PC-3 (cell line): Measurements from ENCODE around the gene TBXAS1. TPM values are rescaled to one million over a fixed set of nuclear protein-coding genes. Genes with fewer than 3 reads are reported as not detected.

Source experiments
- ATAC-seq: fragments of 200-7000 bp; cut with Tn5 transposase; 2 replicates; pipeline ENCODE4 v1.9.1; 2020; ENCODE audit warnings: mild to moderate bottlenecking, moderate library complexity
- BruUV-seq: library from RNA; stranded (reverse); fragments of 400-500 nt; replicated peaks from 2 replicates; lab custom pipeline; 2021; lab: Mats Ljungman, UMichigan
- CTCF ChIA-PET: fragments of 300-600 bp; sonication (Branson Sonifier 250); formaldehyde crosslinking; loops from one replicate; lab custom pipeline; 2022; ENCODE audit warnings: antibody characterized with exemption; lab: Charles Lee
- POLR2A ChIA-PET: fragments of 300-600 bp; sonication (Branson Sonifier 250); formaldehyde crosslinking; loops from one replicate; lab custom pipeline; 2022; ENCODE audit warnings: antibody characterized with exemption; ENCODE audit not compliant: unreplicated experiment; lab: Charles Lee
- DNase-seq: peaks from one replicate; pipeline ENCODE4 v3.0.0-alpha.2; 2015
- H2AFZ ChIP-seq: fragments of 300-600 bp; sonication (generic); 2 replicates; pipeline ENCODE4 v1.6.0; 2016; ENCODE audit warnings: antibody characterized with exemption, low read length
- H3F3A ChIP-seq: fragments of 300-600 bp; sonication (generic); one replicate; pipeline ENCODE4 v1.6.0; 2017; ENCODE audit warnings: antibody characterized with exemption, low read length, control low read depth, mild to moderate bottlenecking; ENCODE audit not compliant: unreplicated experiment
- H3K27ac ChIP-seq: fragments of 300-600 bp; sonication (generic); 2 replicates; pipeline ENCODE4 v1.5.1; 2016; ENCODE audit warnings: mild to moderate bottlenecking, low read length
- H3K27me3 ChIP-seq: fragments of 300-600 bp; sonication (generic); 2 replicates; pipeline ENCODE4 v1.6.1; 2016; ENCODE audit warnings: low read length, mixed read lengths
- H3K36me3 ChIP-seq: fragments of 300-600 bp; sonication (generic); 2 replicates; pipeline ENCODE4 v1.6.1; 2016; ENCODE audit warnings: low read depth, mixed run types, low read length, mixed read lengths
- H3K4me1 ChIP-seq: fragments of 300-600 bp; sonication (generic); 2 replicates; pipeline ENCODE4 v1.5.1; 2016; ENCODE audit warnings: low read length; ENCODE audit not compliant: insufficient read depth
- H3K4me2 ChIP-seq: fragments of 300-600 bp; sonication (generic); 2 replicates; pipeline ENCODE4 v1.6.0; 2016; ENCODE audit warnings: low read length
- H3K4me3 ChIP-seq: fragments of 300-600 bp; sonication (generic); 2 replicates; pipeline ENCODE4 v1.5.1; 2016; ENCODE audit warnings: mild to moderate bottlenecking, low read length, mixed read lengths
- H3K79me2 ChIP-seq: fragments of 300-600 bp; sonication (generic); 2 replicates; pipeline ENCODE4 v1.6.1; 2017; ENCODE audit warnings: low read length, mixed read lengths
- H3K9ac ChIP-seq: fragments of 300-600 bp; sonication (generic); 2 replicates; pipeline ENCODE4 v1.6.0; 2016; ENCODE audit warnings: mild to moderate bottlenecking, low read length
- H3K9me2 ChIP-seq: fragments of 300-600 bp; sonication (generic); replicated peaks from 2 replicates; pipeline ENCODE4 v1.6.1; 2016; ENCODE audit warnings: mixed run types, low read length, mixed read lengths
- H3K9me3 ChIP-seq: fragments of 300-600 bp; sonication (generic); 2 replicates; pipeline ENCODE4 v1.6.1; 2016; ENCODE audit warnings: low read length, mixed read lengths
- H4K20me1 ChIP-seq: fragments of 300-600 bp; sonication (generic); 2 replicates; pipeline ENCODE4 v1.6.1; 2016; ENCODE audit warnings: low read length, mixed read lengths
- EZH2 ChIP-seq: fragments of 300-600 bp; sonication (generic); IDR thresholded peaks from one replicate; pipeline ENCODE4 v1.6.1; 2017; ENCODE audit warnings: antibody characterized with exemption, mild to moderate bottlenecking, low read length; ENCODE audit not compliant: unreplicated experiment
- EZH2phosphoT487 ChIP-seq: fragments of 300-600 bp; sonication (generic); IDR thresholded peaks from 2 replicates; pipeline ENCODE4 v1.6.1; 2018; ENCODE audit warnings: mild to moderate bottlenecking, antibody characterized with exemption, low read length, borderline replicate concordance
- intact Hi-C: fragments of 100-400 bp; cut with micrococcal nuclease; formaldehyde crosslinking; loops from 2 replicates; pipeline ENCODE4 v1.9.0; 2023
- total RNA-seq: library from RNA; depleted of rRNA; stranded (reverse); fragments of >200 nt; gene quantifications from 2 replicates; pipeline ENCODE4 v1.2.3, GENCODE V29; 2014
- TF ChIP-seq, protein P1 (sequence below): fragments of 300-600 bp; sonication (generic); conservative IDR thresholded peaks from 2 replicates; pipeline ENCODE4 v1.5.1; 2017; ENCODE audit warnings: antibody characterized with exemption, low read depth, mild to moderate bottlenecking, low read length

The TBXAS1 gene
- total RNA-seq, 1 experiment from 2014 or later = 21.8 TPM

DNA sequence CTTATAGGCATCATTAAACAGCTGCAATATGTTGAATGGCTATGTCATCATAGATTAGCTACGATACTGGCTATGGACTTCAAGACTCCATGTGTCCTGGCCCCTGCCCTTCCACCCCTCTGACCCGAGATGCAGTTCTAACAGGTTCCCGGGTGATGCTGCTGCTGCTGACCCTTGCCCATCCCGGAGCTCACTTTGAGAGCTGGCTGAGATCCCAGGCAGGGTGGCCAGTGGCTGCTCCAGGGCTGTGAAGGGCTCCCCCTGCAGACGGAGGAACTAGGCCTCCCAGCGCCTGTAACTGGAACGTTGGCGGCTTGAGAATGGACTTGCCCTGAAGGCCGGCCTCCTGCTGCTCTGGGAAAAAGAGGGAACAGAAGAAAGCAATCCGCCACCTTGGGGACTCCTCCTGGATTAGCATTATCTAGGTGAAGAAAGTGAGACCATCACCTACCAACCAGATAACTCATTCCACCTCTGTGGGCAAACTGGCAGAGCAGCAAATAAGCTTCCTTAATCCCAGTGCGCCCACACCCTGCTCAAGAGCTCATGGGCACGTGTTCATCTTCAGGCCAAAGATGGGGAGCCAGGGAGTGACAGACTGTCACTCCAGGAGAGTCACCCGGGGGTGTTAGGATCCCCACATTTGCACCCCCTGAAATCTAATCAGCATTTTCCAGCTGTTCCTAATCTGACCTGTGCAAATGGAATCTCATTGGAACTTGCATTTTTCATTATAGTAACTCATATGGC is 176.9 kb downstream of the TBXAS1 start:
- no peak overlapping the region for H3K4me2 ChIP-seq
- ChIA-PET POLR2A (interaction anchor here (0.6 kb wide), 1 partner anchor 60 kb away, joined by 6 read pairs; no protein-coding TSS in a partner anchor), CTCF (interaction anchor here (0.6 to 1.7 kb wide), 4 partner anchors 90 to 506 kb away, joined by 3 to 6 read pairs (median 5); no protein-coding TSS in a partner anchor)
- no peaks in the 10 kb centered on the region for H3K79me2 ChIP-seq
- H3K36me3 ChIP-seq = no peaks in the 10 kb centered on the region
- no peaks in the 10 kb centered on the region for H3K9me3 ChIP-seq
- H2AFZ ChIP-seq = no peak overlapping the region
- H3K27ac ChIP-seq = no peak overlapping the region
- BruUV-seq = no TSS peak
- H3F3A ChIP-seq = no peaks in the 10 kb centered on the region
- DNase-seq (peak; percentile 23), ATAC-seq (no peak; the same call in 1 of the 2 replicates)
- no peak for TF ChIP-seq EZH2
- TF ChIP-seq, protein P1, sequence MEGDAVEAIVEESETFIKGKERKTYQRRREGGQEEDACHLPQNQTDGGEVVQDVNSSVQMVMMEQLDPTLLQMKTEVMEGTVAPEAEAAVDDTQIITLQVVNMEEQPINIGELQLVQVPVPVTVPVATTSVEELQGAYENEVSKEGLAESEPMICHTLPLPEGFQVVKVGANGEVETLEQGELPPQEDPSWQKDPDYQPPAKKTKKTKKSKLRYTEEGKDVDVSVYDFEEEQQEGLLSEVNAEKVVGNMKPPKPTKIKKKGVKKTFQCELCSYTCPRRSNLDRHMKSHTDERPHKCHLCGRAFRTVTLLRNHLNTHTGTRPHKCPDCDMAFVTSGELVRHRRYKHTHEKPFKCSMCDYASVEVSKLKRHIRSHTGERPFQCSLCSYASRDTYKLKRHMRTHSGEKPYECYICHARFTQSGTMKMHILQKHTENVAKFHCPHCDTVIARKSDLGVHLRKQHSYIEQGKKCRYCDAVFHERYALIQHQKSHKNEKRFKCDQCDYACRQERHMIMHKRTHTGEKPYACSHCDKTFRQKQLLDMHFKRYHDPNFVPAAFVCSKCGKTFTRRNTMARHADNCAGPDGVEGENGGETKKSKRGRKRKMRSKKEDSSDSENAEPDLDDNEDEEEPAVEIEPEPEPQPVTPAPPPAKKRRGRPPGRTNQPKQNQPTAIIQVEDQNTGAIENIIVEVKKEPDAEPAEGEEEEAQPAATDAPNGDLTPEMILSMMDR = peak; percentile 49
- H3K9me2 ChIP-seq = no peaks in the 10 kb centered on the region
- no peaks in the 10 kb centered on the region for H4K20me1 ChIP-seq
- intact Hi-C loops = loop anchor here (2.0 to 10.0 kb wide), 2 partner anchors 53 to 571 kb away; no protein-coding TSS in a partner anchor
- H3K4me3 ChIP-seq = no peak overlapping the region
- H3K9ac ChIP-seq = no peak overlapping the region
- H3K27me3 ChIP-seq = no peaks in the 10 kb centered on the region
- no peaks in the 10 kb centered on the region for H3K4me1 ChIP-seq

DNA sequence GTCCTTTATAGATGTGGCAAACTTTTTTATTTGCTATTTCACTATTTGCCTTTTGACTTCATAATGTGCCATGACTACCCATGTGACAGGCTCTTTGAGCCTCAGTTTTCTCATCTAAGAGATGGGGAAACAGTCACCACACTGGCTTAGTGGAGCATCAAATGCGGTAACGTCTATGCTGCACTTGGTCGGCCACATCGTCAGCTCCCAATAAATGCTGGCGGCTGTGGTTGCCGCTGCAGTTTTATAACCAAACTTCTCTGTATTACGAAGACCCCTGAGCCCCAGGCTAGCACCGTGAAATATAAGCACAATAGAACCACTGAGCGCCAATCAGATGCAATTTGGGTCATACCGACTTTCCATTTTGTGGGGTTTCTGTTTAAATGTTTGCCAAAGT is 177.5 kb downstream of the TBXAS1 start:
- TF ChIP-seq, protein P1 = no peak
- TF ChIP-seq EZH2 (no peak), EZH2phosphoT487 (no peak)
- no peak overlapping the region for H3K9ac ChIP-seq
- ChIA-PET CTCF (interaction anchor here (0.8 to 1.7 kb wide), 2 partner anchors 388 to 405 kb away, joined by 5 to 6 read pairs; no protein-coding TSS in a partner anchor), POLR2A (interaction anchor here (0.6 kb wide), 1 partner anchor 60 kb away, joined by 6 read pairs; no protein-coding TSS in a partner anchor)
- ATAC-seq (no peak), DNase-seq (no peak)
- no peaks in the 10 kb centered on the region for H3K36me3 ChIP-seq
- H3K4me2 ChIP-seq = no peak overlapping the region
- no peaks in the 10 kb centered on the region for H3F3A ChIP-seq
- no peak overlapping the region for H3K4me3 ChIP-seq
- H3K27ac ChIP-seq = no peak overlapping the region
- no peaks in the 10 kb centered on the region for H3K9me2 ChIP-seq
- H3K9me3 ChIP-seq = no peaks in the 10 kb centered on the region
- no peaks in the 10 kb centered on the region for H3K27me3 ChIP-seq
- H3K79me2 ChIP-seq = no peaks in the 10 kb centered on the region
- H3K4me1 ChIP-seq = no peaks in the 10 kb centered on the region
- no peaks in the 10 kb centered on the region for H4K20me1 ChIP-seq
- no TSS peak for BruUV-seq
- H2AFZ ChIP-seq = no peak overlapping the region
- intact Hi-C loops = loop anchor here (10.0 kb wide), 1 partner anchor 572 kb away; no protein-coding TSS in a partner anchor
